Prostate gland (tissue), 2 donors: ENCODE results near the gene HOXB5. TPM values are rescaled to one million over a fixed set of nuclear protein-coding genes. Genes with fewer than 3 reads are reported as not detected.

Experiments
- DNase-seq: peaks from one replicate; pipeline ENCODE4 v3.0.0-alpha.2; 2019; ENCODE audit warnings: low spot score
- H3K27ac ChIP-seq, 2 donors: fragments of 200-600 bp; sonication (generic); 2 replicates each; pipeline ENCODE4 v1.5.1; 2017 to 2019
- H3K27me3 ChIP-seq: fragments of 200-600 bp; sonication (generic); replicated peaks from 2 replicates; pipeline ENCODE4 v1.5.1; 2019; ENCODE audit not compliant: insufficient read depth
- H3K36me3 ChIP-seq, 2 donors: fragments of 200-600 bp; sonication (generic); 1 replicate in 1 of 2; 2 replicates in 1 of 2; pipeline versions ENCODE4 v1.5.1 to v1.8.1; 2017 to 2019
- H3K4me1 ChIP-seq: fragments of 200-600 bp; sonication (generic); replicated peaks from 2 replicates; pipeline ENCODE4 v1.5.1; 2019
- H3K4me3 ChIP-seq, 2 donors: fragments of 200-600 bp; sonication (generic); 2 replicates each; pipeline ENCODE4 v1.5.1; 2017 to 2019
- H3K9me3 ChIP-seq: fragments of 200-600 bp; sonication (generic); 2 replicates; pipeline ENCODE4 v1.5.1; 2017
- POLR2A ChIP-seq: fragments of 450-650 bp; IDR thresholded peaks from one replicate; pipeline ENCODE4 v1.6.1; 2016; ENCODE audit warnings: antibody characterized with exemption, mild to moderate bottlenecking
- POLR2AphosphoS5 ChIP-seq: sonication (generic); formaldehyde crosslinking; IDR thresholded peaks from one replicate; pipeline ENCODE4 v1.6.1; 2017; ENCODE audit warnings: antibody characterized with exemption
- WGBS: methylation state at CpG from one replicate; pipeline ENCODE4 v1.1.5; 2018; 5-methylcytosine and 5-hydroxymethylcytosine counted together
- intact Hi-C: fragments of 100-400 bp; cut with DNase I; formaldehyde crosslinking; loops from one replicate; pipeline ENCODE4 v1.14.2; 2022
- total RNA-seq, 2 donors: library from RNA; depleted of rRNA; stranded (reverse); fragments of >200 nt; gene quantifications; one replicate each; pipeline ENCODE4 v1.1.0, GENCODE V29; 2016
- TF ChIP-seq, protein P1 (sequence below), 4 experiments: fragments of 200-600 bp in 2 of 4; fragments of 450-650 bp in 2 of 4; sonication (generic) in 2 of 4; IDR thresholded peaks; 1 replicate in 3 of 4; 2 replicates in 1 of 4; pipeline ENCODE4 v1.5.1; 2016 to 2019; ENCODE audit warnings: antibody characterized with exemption in 4 of 4, mild to moderate bottlenecking in 2 of 4, moderate library complexity in 2 of 4

The HOXB5 gene
- total RNA-seq, 2 donors from 2014 or later, result 0.36 to 1.1 TPM

DNA sequence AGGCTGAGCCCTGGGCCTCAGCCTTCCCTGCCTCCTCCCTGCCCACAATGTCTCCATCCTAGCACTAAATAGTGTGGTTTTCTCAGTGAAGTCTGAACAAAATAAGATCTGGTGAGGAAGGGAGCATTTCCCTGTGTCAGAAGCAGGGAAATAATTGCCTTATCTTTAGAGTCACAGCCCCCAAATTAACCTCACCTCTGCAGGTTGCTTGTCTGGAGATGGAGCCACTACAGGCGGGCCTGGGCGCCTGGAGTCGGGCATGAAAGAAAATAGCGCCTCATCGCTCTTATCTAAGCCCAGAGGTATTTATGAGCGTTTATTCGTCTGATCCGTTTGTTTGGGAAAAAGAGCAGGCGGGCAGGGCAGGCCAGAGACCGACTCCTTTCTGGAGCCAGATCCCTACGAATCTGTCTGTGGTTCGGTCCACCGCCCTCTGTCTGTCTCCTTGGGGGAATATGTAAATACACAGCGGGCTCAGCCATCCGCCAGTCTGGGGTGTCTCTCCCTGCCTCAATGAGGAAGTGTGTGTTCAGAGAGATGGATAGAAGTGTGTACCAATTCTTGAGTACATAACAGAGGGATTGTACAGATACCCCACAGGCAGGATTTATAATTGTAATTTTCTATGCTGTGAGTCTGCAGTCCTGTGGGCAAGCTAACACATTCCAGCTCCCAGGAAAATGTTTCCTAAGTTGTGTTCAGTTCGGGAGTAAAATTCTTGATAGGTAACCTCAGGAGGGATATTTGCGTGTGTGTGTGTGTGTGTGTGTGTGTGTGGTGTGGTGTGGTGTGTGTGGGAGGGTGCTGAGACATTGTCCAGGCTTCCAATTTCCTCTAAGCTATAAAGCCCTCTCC is 6.9 kb upstream of the HOXB5 start:
- no peak overlapping the region for H3K4me3 ChIP-seq
- intact Hi-C loops, result no loop called here
- H3K9me3 ChIP-seq, result no peaks in the 10 kb centered on the region
- H3K36me3 ChIP-seq, result no peaks in the 10 kb centered on the region
- H3K27ac ChIP-seq, result no peak overlapping the region
- TF ChIP-seq, protein P1, sequence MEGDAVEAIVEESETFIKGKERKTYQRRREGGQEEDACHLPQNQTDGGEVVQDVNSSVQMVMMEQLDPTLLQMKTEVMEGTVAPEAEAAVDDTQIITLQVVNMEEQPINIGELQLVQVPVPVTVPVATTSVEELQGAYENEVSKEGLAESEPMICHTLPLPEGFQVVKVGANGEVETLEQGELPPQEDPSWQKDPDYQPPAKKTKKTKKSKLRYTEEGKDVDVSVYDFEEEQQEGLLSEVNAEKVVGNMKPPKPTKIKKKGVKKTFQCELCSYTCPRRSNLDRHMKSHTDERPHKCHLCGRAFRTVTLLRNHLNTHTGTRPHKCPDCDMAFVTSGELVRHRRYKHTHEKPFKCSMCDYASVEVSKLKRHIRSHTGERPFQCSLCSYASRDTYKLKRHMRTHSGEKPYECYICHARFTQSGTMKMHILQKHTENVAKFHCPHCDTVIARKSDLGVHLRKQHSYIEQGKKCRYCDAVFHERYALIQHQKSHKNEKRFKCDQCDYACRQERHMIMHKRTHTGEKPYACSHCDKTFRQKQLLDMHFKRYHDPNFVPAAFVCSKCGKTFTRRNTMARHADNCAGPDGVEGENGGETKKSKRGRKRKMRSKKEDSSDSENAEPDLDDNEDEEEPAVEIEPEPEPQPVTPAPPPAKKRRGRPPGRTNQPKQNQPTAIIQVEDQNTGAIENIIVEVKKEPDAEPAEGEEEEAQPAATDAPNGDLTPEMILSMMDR (IDR thresholded peaks at IDR 0.05), result no peak
- no peak for TF ChIP-seq POLR2AphosphoS5
- no peak for TF ChIP-seq POLR2A
- no peaks in the 10 kb centered on the region for H3K4me1 ChIP-seq
- DNase-seq, result no peak
- H3K27me3 ChIP-seq, result peaks cover 51% of the 10 kb centered on the region
- 34% methylated on average over 17 of the region's 17 CpGs for WGBS

DNA sequence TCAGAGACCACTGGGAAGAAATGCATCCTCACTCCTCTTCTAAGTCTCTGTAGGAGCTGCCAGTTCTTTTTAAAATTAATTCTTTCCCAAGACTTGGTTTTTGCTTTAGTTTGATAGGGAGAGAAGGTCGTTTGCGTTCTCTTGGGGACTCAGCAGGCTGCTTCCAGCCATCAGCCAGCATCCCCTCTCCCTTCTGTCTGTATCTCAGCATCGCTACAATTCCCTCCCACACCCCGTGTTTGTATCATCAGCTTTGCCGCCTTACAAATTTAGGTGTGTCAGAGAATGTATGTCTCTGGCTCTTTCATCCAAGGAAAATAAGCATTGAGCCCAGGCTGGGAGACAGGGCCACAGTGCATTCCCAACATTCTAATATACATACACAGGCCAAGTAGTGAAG is 5.8 kb upstream of the HOXB5 start:
- H3K27ac ChIP-seq, result no peak overlapping the region
- no peak overlapping the region for H3K4me3 ChIP-seq
- H3K9me3 ChIP-seq, result no peaks in the 10 kb centered on the region
- no peak for DNase-seq
- intact Hi-C loops, result no loop called here
- WGBS, result 83% methylated on average over 5 of the region's 5 CpGs
- peaks cover 50% of the 10 kb centered on the region for H3K27me3 ChIP-seq
- TF ChIP-seq, protein P1 (IDR thresholded peaks at IDR 0.05), result no peak
- TF ChIP-seq POLR2A (no peak), POLR2AphosphoS5 (no peak)
- H3K36me3 ChIP-seq, result no peaks in the 10 kb centered on the region
- no peaks in the 10 kb centered on the region for H3K4me1 ChIP-seq

DNA sequence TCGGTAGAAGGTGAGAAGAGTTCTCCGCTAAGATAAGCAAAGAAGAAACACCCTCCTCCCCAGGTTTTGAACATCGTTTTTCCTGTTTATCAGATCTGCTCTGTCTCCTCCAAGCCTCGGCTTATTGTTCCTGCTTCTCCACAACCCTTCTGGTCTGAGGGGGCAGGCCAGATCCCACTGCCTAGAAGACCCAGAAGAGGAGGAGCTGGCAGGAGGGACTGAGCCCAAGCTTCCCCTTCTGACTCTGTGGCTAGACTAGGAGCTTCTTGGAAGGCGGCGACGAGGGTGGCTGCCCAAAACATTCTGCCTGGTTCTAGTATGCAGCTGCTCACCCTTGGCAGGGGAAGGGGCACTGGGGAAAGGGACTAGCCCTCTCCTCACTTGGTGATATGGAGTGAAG is 5.2 kb upstream of the HOXB5 start:
- H3K27ac ChIP-seq, result no peak overlapping the region
- TF ChIP-seq, protein P1 (IDR thresholded peaks at IDR 0.05), result no peak
- TF ChIP-seq POLR2AphosphoS5 (no peak), POLR2A (no peak)

DNA sequence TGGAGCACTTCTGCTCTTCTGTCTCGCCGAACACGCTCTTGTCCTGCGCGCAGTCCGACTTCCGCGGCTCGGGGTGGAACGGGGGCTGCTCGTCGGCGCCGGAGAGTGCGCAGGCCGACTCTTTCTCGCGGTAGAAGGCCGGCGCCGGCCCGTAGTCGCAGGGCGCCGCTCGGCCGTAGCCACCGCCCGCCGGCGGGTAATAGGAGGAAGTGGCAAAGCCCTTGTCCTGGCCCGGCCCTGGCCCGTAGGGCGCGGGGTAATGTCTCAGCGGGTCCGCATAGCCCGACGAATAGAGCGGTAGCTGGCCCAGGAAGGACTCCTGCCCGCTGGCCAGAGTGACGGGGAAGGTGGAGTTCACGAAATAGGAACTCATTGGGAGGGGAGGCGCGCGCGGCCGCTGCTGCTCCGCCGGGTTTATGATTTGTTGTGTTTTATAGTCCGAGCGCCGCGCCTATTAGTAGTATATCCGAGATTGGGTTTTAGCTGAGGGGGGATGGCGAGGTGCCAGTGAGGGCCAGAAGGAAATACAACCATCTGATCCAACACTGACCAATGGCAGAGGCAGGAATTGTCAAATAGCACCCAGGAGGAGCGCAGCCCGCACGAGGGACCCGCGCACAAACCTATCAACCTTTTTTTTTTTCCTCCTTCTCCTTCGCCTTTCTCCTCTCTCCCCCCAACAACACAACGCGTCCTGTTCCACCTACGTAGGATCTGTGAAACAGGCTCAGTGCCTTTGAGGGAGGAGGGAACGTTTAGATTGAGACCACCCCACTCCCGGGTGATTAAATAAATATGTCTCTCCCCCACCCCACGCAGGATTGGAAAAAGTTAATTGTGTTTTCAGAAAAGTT is 4.4 kb upstream of the HOXB5 start:
- H3K4me3 ChIP-seq, result peak overlapping the region; percentile 10 to 24
- H3K27me3 ChIP-seq, result peaks cover 47% of the 10 kb centered on the region
- H3K9me3 ChIP-seq, result no peaks in the 10 kb centered on the region
- H3K27ac ChIP-seq, result no peak overlapping the region
- intact Hi-C loops, result no loop called here
- DNase-seq, result no peak
- peak; percentile 9 for TF ChIP-seq POLR2AphosphoS5
- TF ChIP-seq POLR2A, result no peak
- TF ChIP-seq, protein P1 (IDR thresholded peaks at IDR 0.05), result no peak
- no peaks in the 10 kb centered on the region for H3K36me3 ChIP-seq
- WGBS, result 4% methylated on average over 68 of the region's 68 CpGs
- H3K4me1 ChIP-seq, result no peaks in the 10 kb centered on the region

More for the DNA sequence above, 5.2 kb upstream of the HOXB5 start:
- intact Hi-C loops, result no loop called here
- H3K36me3 ChIP-seq, result no peaks in the 10 kb centered on the region
- no peak overlapping the region for H3K4me3 ChIP-seq
- no peak for DNase-seq
- H3K27me3 ChIP-seq, result peaks cover 51% of the 10 kb centered on the region
- H3K4me1 ChIP-seq, result no peaks in the 10 kb centered on the region
- H3K9me3 ChIP-seq, result no peaks in the 10 kb centered on the region
- WGBS, result 43% methylated on average over 7 of the region's 7 CpGs
